IMR-90 (cell line): ENCODE measurements around the gene TAP2. TPM values are rescaled to one million over a fixed set of nuclear protein-coding genes. Genes with fewer than 3 reads are reported as not detected.

Experiments used
- ATAC-seq: fragments of 200-7000 bp; cut with Tn5 transposase; 2 replicates; pipeline ENCODE4 v1.9.1; 2020; ENCODE audit warnings: low read depth, mild to moderate bottlenecking, moderate library complexity
- BruUV-seq: library from RNA; stranded (reverse); fragments of 400-500 nt; replicated peaks from 2 replicates; lab custom pipeline; 2021; lab: Mats Ljungman, UMichigan
- CTCF ChIA-PET: fragments of 300-600 bp; formaldehyde crosslinking; extraction: SDS; loops from one replicate; lab custom pipeline; 2021; ENCODE audit warnings: antibody characterized with exemption; lab: Yijun Ruan, JAX
- POLR2A ChIA-PET: fragments of 300-600 bp; sonication (Branson Sonifier 250); formaldehyde crosslinking; loops from one replicate; lab custom pipeline; 2022; ENCODE audit warnings: antibody characterized with exemption; ENCODE audit not compliant: unreplicated experiment; lab: Charles Lee
- DNase-seq: peaks from one replicate; pipeline ENCODE4 v3.0.0; 2013
- H2AFZ ChIP-seq: replicated peaks from 2 replicates; pipeline ENCODE3; 2013; ENCODE audit warnings: low read length, mild to moderate bottlenecking; ENCODE audit not compliant: poor library complexity
- H2AK5ac ChIP-seq: 2 replicates; pipeline ENCODE4 v1.6.1; 2013; ENCODE audit warnings: low read depth, low read length, inconsistent platforms
- H2AK9ac ChIP-seq: replicated peaks from 2 replicates; pipeline ENCODE3; 2013; ENCODE audit warnings: mild to moderate bottlenecking, low read depth, low read length, moderate library complexity; ENCODE audit not compliant: poor library complexity
- H2BK120ac ChIP-seq: 2 replicates; pipeline ENCODE4 v1.6.1; 2013; ENCODE audit warnings: low read depth, low read length, inconsistent platforms
- H2BK15ac ChIP-seq: 3 replicates; pipeline ENCODE4 v1.6.1; 2013; ENCODE audit warnings: low read depth, low read length, inconsistent platforms
- H2BK20ac ChIP-seq: 2 replicates; pipeline ENCODE4 v1.6.1; 2013; ENCODE audit warnings: low read depth, mild to moderate bottlenecking, inconsistent platforms, low read length, moderate library complexity
- H2BK5ac ChIP-seq: 2 replicates; pipeline ENCODE4 v1.6.1; 2013; ENCODE audit warnings: mild to moderate bottlenecking, low read depth, low read length, inconsistent platforms; ENCODE audit not compliant: poor library complexity, severe bottlenecking
- H3K14ac ChIP-seq: replicated peaks from 2 replicates; pipeline ENCODE4 v1.6.1; 2013; ENCODE audit warnings: low read depth, low read length, inconsistent platforms
- H3K18ac ChIP-seq: 2 replicates; pipeline ENCODE4 v1.6.1; 2013; ENCODE audit warnings: low read depth, low read length, control low read depth
- H3K23ac ChIP-seq: 2 replicates; pipeline ENCODE4 v1.6.1; 2013; ENCODE audit warnings: low read depth, low read length, inconsistent platforms
- H3K27ac ChIP-seq: 2 replicates; pipeline ENCODE4 v1.5.1; 2013; ENCODE audit warnings: mild to moderate bottlenecking, control low read depth, low read length; ENCODE audit not compliant: insufficient read depth
- H3K27me3 ChIP-seq: 2 replicates; pipeline ENCODE4 v1.6.1; 2013; ENCODE audit warnings: low read length; ENCODE audit not compliant: control insufficient read depth, insufficient read depth
- H3K36me3 ChIP-seq: 2 replicates; pipeline ENCODE4 v1.6.1; 2013; ENCODE audit warnings: low read length, mixed read lengths; ENCODE audit not compliant: control insufficient read depth, insufficient read depth
- H3K4ac ChIP-seq: 2 replicates; pipeline ENCODE4 v1.6.1; 2013; ENCODE audit warnings: low read depth, low read length, inconsistent platforms
- H3K4me1 ChIP-seq: 2 replicates; pipeline ENCODE4 v1.6.1; 2013; ENCODE audit warnings: low read length, mixed read lengths; ENCODE audit not compliant: control insufficient read depth, insufficient read depth
- H3K4me2 ChIP-seq: 2 replicates; pipeline ENCODE4 v1.6.1; 2013; ENCODE audit warnings: low read depth, mild to moderate bottlenecking, control low read depth, low read length, moderate library complexity
- H3K4me3 ChIP-seq: 2 replicates; pipeline ENCODE4 v1.5.1; 2013; ENCODE audit warnings: low read depth, mild to moderate bottlenecking, control low read depth, low read length, moderate library complexity; ENCODE audit not compliant: insufficient read depth
- H3K56ac ChIP-seq: 2 replicates; pipeline ENCODE4 v1.6.1; 2013; ENCODE audit warnings: low read length, inconsistent platforms; ENCODE audit not compliant: insufficient read depth; ENCODE audit errors: extremely low read depth
- H3K79me1 ChIP-seq, 2 experiments: 2 replicates each; pipeline ENCODE4 v1.6.1; 2013; ENCODE audit warnings: low read length in 2 of 2, inconsistent platforms in 1 of 2, low read depth in 1 of 2
- H3K9ac ChIP-seq: 2 replicates; pipeline ENCODE4 v1.6.1; 2013; ENCODE audit warnings: low read depth, low read length, control low read depth
- H3K9me1 ChIP-seq: 2 replicates; pipeline ENCODE4 v1.6.1; 2013; ENCODE audit warnings: low read length, inconsistent platforms; ENCODE audit not compliant: insufficient read depth
- H3K9me3 ChIP-seq: 2 replicates; pipeline ENCODE4 v1.6.1; 2013; ENCODE audit warnings: low read length; ENCODE audit not compliant: control insufficient read depth, insufficient read depth
- H4K20me1 ChIP-seq: 2 replicates; pipeline ENCODE4 v1.6.1; 2013; ENCODE audit warnings: low read length, inconsistent platforms; ENCODE audit not compliant: insufficient read depth
- H4K5ac ChIP-seq: 2 replicates; pipeline ENCODE4 v1.6.1; 2013; ENCODE audit warnings: mild to moderate bottlenecking, low read depth, low read length, control low read depth
- H4K8ac ChIP-seq, 2 experiments: 2 replicates each; pipeline ENCODE4 v1.6.1; 2013; ENCODE audit warnings: low read depth in 2 of 2, low read length in 2 of 2, control low read depth in 1 of 2, inconsistent platforms in 1 of 2
- H4K91ac ChIP-seq: 2 replicates; pipeline ENCODE4 v1.6.1; 2013; ENCODE audit warnings: low read depth, low read length, inconsistent platforms; ENCODE audit not compliant: insufficient read depth
- WGBS, 2 experiments: methylation state at CpG; one replicate each; pipeline versions ENCODE4 v1.1.5 to v1.1.7; 2013; ENCODE audit warnings: missing lambda C conversion rate in 2 of 2; ENCODE audit not compliant: insufficient read length in 1 of 2; ENCODE audit errors: extremely low coverage in 2 of 2; 5-methylcytosine and 5-hydroxymethylcytosine counted together
- dilution Hi-C: fragments of 300-500 bp; cut with HindIII; formaldehyde crosslinking; loops from one replicate; pipeline ENCODE4 v1.14.3; 2018; ENCODE audit warnings: low sequenced_read_pairs; ENCODE audit not compliant: unreplicated experiment
- in situ Hi-C: fragments of 300-500 bp; cut with MboI; formaldehyde crosslinking; loops from 3 replicates; pipeline ENCODE4 v1.14.3; 2019; ENCODE audit warnings: low sequenced_read_pairs, inconsistent platforms, mixed read lengths
- intact Hi-C: fragments of 100-400 bp; cut with micrococcal nuclease; formaldehyde crosslinking; loops from 2 replicates; pipeline ENCODE4 v1.10.0; 2022
- polyA plus RNA-seq, 3 experiments: library from polyadenylated mRNA; depleted of rRNA; stranded (reverse); fragments of >200 nt; gene quantifications; 2 replicates each; pipeline ENCODE4 v1.2.3, GENCODE V29; 2012; ENCODE audit warnings: low replicate concordance in 1 of 3
- total RNA-seq: library from RNA; depleted of rRNA; stranded (reverse); fragments of >200 nt; gene quantifications from 2 replicates; pipeline ENCODE4 v1.2.3, GENCODE V29; 2012
- TF ChIP-seq, protein P1 (sequence below): fragments of 150-350 bp; IDR thresholded peaks from 2 replicates; pipeline ENCODE4 v1.6.1; 2017; ENCODE audit warnings: mild to moderate bottlenecking, antibody characterized with exemption, low read length, low read depth

TAP2 gene
- total and polyA plus RNA-seq, 2 of the 4 experiments (the other 2 are of a cell fraction) = 6.6 to 11.4 TPM

DNA sequence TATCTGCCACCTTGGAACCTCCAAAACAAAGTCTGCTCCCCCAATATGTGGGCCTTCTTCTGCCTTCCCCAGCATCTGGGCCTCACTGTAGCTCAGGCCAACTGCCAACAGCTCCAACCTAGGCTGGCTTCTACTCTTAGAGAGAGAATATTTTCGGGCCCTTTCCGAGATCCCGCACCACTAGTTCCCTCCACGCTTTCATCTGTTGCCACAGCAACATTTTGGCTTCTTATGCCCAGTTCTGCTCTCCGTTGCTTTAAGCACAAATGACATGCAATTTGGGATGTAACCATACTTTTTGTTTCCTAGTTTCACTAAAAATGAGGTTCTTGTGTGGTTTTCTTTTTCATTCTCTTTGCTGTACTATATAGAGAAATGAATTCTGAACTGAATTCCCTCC lies 49.1 kb upstream of the TAP2 start:
- Histone ChIP-seq H3K9me1 (no peaks in the 10 kb centered on the region), H2BK120ac (0 out of 2 replicates have a peak overlapping the region, but pooled peaks have one; percentile 49), H3K9me3 (no peaks in the 10 kb centered on the region), H2AFZ (no peak overlapping the region), H4K91ac (no peak overlapping the region; the same call in 1 of the 2 replicates), H3K14ac (no peak overlapping the region), H4K8ac (no peak overlapping the region), H2AK9ac (no peak overlapping the region), H2BK15ac (no peak overlapping the region), H3K36me3 (no peaks in the 10 kb centered on the region), H3K18ac (peak overlapping the region; percentile 18; the same call in 1 of the 2 replicates), H3K27me3 (no peaks in the 10 kb centered on the region), H3K4me1 (peaks cover 15% of the 10 kb centered on the region), H2BK20ac (no peak overlapping the region; the same call in 1 of the 2 replicates), H2BK5ac (no peak overlapping the region), H3K56ac (no peak overlapping the region), H3K4me3 (no peak overlapping the region), H3K23ac (no peak overlapping the region), H3K9ac (no peak overlapping the region), H3K27ac (no peak overlapping the region), H2AK5ac (no peak overlapping the region), H4K20me1 (no peaks in the 10 kb centered on the region), H3K79me1 (no peaks in the 10 kb centered on the region), H4K5ac (no peak overlapping the region), H3K4ac (no peak overlapping the region), H3K4me2 (no peak overlapping the region)
- BruUV-seq = no TSS peak
- DNase-seq (no peak), ATAC-seq (no peak)
- POLR2A ChIA-PET = no interaction called here
- TF ChIP-seq, protein P1, sequence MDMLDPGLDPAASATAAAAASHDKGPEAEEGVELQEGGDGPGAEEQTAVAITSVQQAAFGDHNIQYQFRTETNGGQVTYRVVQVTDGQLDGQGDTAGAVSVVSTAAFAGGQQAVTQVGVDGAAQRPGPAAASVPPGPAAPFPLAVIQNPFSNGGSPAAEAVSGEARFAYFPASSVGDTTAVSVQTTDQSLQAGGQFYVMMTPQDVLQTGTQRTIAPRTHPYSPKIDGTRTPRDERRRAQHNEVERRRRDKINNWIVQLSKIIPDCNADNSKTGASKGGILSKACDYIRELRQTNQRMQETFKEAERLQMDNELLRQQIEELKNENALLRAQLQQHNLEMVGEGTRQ = no peak
- CTCF ChIA-PET = no interaction called here
- intact Hi-C loops (loop anchor here (5.0 kb wide), 2 partner anchors 195 to 360 kb away; no protein-coding TSS in a partner anchor), dilution Hi-C loops (no loop called here), in situ Hi-C loops (no loop called here)
- no CpG with 5 or more reads among the region's 5 CpGs for WGBS, 2 experiments
